Stimulated activated CD4-positive, alpha-beta T cell treated with anti-CD3 and anti-CD28 coated beads, Interleukin-15, amount 100 ng/mL, for 24 hours (primary cell): Measurements from ENCODE around the gene DICER1.

Experiments used
- DNase-seq: peaks from one replicate; pipeline ENCODE4 v3.0.0-alpha.2; 2020

Gene DICER1

DNA sequence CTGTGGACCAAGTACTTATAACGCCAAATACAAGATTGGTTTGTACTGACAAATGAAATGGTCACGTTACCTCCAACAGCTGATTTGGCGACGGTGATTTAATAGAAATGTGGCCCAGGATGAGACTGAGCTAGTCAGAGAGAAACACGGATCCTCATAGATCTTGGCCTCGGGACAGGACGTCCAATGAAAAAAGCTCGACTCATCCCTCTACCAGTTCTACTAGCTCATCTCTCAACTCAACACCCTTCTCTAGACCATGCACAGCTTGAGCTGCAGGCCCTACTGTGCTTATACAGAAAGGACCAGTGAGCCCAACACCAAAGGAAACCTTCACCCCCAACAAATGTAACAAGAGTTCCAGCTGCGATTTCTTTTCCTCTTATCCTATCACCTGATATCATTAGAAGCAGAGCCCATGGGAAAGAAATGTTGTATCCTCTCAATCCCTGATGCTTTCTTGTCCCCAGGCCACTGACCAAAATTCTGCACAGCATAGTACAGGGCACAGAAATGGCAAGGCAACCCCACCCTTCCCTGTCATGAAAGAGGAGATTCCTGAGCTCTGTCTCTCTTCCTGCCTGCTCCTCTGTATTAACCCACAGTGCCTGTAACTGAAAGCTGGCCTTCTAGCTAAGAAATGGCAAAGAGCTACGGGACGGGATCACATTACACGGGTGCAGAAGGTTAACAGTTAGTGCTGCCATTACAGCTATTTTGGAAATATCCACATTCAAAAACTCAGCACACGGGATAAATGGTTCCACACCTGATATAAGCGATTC, 39.2 kb downstream of the DICER1 start:
- no peak for DNase-seq

GRCh38 chr14:95113476-95113875, 43.9 kb downstream of the DICER1 start:
- no peak for DNase-seq

GRCh38 chr14:95111507-95112164, 45.7 kb downstream of the DICER1 start:
- no peak for DNase-seq

DNA sequence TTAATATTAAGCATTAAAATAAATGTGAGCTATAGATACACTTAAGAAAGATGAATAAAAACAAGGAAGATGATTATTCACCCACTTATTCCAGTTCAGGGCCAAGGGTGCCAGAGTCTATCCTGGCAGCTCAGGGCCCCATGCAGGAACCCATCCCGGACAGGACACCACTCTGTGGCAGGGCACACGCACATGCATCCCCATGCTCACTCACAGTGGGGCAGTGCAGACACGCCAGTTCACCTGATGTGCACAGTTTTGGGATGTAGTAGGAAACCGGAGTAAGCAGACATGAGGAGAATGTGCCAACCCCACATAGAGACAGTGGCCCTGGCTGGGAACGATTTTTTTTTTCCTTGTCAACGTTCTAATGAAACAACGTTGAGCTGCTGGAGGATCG, 47.2 kb downstream of the DICER1 start:
- DNase-seq: no peak

GRCh38 chr14:95107711-95108110, 49.6 kb downstream of the DICER1 start:
- no peak for DNase-seq

DNA sequence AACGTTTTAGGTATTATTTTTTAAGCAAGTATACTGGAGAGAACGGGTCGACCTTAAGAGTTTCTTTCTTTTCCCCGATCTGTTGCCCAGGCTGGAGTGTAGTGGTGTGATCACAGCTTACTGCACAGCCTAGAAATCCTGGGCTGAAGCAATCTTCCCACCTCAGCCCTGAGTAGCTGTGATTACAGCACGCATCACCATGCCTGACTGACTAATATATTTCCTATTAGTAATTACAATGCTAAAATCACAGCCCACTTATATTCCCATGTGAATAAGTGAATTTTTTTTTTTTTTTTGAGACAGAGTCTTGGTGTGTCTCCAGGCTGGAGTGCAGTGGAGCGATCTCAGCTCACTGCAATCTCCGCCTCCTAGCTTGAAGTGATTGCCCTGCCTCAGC, 50.4 kb downstream of the DICER1 start:
- DNase-seq: no peak

GRCh38 chr14:95104911-95105310, 52.4 kb downstream of the DICER1 start:
- DNase-seq: no peak

DNA sequence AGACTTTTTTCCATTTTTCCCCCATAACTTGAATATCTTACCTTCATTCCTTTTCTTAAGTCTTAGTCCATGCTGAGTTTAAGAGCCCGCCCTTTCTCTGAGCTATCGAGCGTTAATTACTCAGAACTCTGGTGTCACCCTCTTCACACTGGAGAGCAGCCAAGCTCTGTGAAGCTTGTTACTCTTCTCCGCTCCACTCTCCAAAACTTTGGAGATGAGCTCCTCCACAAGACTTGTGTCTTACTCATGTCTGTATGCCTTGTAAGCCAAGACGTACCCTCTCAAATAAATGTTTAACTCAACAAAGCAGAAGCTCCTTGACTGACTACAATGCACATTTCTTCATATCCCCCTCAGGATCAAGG, 54.7 kb downstream of the DICER1 start:
- no peak for DNase-seq

DNA sequence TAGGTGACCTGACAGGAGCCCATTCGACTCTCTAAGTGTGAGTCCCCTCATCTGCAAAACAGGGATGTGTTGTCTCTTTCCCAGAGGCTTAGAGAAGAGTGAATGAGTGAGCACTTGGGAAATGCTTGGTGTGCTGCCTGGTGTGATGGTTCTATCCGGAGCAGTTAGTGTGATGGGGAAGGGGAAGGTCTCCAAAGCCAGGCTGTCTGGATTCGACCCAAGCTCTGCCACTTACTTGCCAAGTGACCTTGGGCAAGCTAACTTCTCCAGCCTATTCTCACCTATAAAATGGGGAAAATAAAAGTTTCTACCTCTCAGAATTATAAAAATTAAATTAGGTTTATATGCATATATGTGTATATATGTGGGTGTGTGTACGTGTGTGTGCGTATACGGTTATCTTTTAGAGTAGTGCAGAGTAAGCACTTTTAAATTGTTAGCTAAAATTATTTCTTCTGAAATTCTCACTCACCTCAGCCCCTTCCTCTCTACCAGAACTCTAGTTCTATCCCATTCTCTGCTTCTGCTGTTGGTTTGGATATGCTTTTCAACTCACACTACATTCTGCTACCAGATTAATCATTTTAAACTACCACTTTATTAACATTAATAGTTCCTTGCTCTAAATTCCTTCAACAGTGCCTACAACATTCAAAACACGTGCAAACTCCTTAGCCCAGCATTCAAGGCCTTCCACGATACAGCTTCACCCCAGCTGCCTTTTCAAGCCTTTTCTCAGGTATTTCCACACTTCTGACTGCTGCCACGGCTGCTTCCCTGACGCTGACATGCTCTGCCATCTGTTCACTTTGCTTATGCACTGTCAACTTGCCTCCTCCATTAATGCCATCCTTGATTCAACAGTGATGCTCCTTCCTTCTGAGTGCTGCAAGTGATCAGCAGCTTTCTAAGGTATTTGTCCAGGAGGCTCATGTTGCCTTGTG, 55.3 kb downstream of the DICER1 start:
- no peak for DNase-seq

DNA sequence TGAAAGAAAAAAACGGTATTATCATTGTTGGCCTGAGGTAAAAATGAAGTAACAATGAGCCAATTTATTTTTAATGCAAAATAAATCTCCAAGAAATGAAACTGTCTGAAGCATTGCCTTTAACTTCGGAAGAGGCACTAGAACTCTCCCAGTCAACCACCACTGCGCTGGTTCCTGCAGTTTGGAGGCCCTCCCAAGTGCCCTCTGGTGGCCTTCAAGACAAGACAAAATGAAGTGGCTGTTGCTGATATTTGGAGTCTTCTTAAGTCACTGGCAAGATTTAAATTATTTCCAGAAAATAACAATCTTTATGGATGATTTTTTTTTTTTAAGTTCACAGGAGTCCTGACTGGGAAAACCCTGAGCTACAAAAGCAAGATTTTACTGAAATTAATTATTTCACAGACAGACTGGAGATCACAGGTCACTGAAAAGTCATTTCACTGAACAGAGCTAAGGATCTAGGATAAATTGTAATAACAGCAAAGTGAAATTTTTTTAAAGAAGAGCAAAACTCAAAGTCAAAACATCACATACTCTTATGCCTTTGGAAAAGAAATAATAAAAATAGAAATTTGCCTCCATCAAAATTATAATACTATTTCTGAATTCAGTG, 58.2 kb downstream of the DICER1 start:
- DNase-seq: peak; percentile 42

GRCh38 chr14:95097385-95097784, 59.9 kb downstream of the DICER1 start:
- no peak for DNase-seq

DNA sequence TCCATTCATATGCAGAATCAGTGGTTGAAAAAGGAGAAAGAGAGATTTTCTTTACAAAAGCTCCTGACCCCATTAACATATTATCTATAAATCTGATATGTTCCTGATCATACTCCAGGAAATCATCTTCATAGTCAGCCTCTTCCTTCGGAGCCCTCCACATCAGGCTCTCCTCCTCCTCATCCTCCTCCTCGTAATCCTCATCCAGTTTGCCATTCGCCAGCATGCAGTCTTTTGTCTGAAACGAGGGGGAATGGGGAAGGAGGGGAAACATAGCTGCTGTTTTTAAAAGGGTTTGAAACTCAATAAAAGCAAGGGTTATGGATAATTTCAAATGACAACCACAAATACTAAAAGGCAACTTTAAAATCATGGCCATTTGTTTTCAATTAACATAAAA, 60.9 kb downstream of the DICER1 start:
- DNase-seq: no peak

- no peak for DNase-seq
Observed at GRCh38 chr14:95095996-95096395, 61.3 kb downstream of the DICER1 start.

- no peak for DNase-seq
Observed at GRCh38 chr14:95092723-95093122, 64.6 kb downstream of the DICER1 start.

- DNase-seq: no peak
Observed at GRCh38 chr14:95091581-95091980, 65.7 kb downstream of the DICER1 start.

- DNase-seq: no peak
Observed at GRCh38 chr14:95088665-95089064, 68.7 kb downstream of the DICER1 start.

- no peak for DNase-seq
Observed at GRCh38 chr14:95087619-95088018, 69.7 kb downstream of the DICER1 start.

DNA sequence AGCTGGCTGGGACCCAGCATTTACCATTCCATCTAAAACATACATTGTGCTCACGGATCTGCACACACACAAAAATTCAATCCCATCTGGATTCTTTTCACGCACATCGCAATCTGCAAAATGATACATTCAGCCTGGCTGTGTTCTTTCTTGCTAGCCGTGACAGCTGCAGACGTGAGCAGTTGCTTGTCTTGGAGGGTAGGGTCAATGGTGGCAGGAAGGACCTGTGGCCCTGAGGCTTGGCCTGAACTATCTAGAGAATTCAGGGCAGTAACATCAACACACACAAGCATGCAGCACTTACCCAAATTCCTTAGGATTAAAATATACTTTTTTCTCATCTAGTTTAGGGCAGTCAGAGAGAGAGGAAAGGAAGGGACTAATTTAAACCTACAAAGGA, 72.0 kb downstream of the DICER1 start:
- no peak for DNase-seq

DNA sequence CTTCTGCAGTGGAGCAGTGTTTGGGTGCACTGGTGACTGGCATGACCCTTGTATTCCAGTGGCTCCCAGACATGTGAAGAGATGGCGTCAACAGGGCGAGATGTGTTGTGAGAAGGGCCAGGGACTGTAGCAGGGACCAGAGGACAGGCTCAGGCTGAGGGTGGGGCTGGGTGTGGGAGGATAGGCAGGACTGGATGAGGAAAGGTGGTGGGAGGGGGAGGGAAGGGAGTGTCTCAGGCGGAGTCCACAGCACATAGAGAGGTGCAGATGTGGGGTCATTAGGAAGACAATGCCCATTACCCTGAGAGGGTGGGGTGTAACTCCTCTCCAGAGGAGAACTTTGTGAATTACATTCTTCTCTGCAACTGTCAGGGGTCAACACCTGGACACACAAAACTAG, 78.5 kb downstream of the DICER1 start:
- no peak for DNase-seq

GRCh38 chr14:95077345-95077744, 80.0 kb downstream of the DICER1 start:
- DNase-seq: no peak

DNA sequence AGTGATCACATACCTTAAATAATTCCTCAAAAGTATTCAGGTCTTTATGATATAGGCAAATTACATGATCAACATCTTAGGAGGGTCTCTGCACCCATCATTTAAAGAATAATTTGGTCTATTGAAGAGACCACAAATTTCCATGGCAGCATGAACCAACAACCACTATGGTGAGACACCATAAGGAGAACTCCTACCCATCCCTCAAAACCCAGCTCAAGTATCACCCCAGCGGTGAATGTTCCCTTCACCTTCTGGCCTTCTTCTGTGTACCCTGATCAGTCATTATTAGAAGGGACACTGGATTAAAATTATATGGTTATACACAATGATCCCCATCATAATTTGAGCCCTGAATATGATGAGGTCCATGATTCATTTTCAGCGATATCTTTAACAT, 81.5 kb downstream of the DICER1 start:
- DNase-seq: no peak

GRCh38 chr14:95073947-95074346, 83.4 kb downstream of the DICER1 start:
- DNase-seq: no peak

- no peak for DNase-seq
Observed at GRCh38 chr14:95072310-95072905, 84.9 kb downstream of the DICER1 start.
